Measurements from ENCODE around the gene AUTS2. TPM values are rescaled to one million over a fixed set of nuclear protein-coding genes. Genes with fewer than 3 reads are reported as not detected.

Gene AUTS2
- total RNA-seq, 1 experiment from 2014 or later, result 256 TPM

DNA sequence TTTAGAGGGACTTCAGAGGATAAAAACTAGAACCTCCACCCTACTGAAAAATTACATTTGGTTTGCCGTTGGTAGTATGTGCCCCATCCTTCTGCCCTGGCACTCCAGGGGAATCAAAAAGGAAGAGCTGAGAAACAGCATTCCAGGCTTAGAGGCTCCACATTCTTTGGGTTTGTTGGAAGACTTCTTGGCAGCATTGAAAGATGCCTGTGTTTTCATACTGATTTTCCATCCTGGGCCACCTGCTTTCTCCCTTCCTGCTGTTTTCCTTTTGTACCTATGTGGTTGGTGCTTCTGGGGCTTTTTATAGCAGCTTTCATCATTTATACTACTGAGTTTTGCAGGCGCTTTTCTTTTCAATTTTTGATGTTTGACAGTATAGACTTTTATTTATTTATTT is 61.7 kb downstream of the AUTS2 start:
- Histone ChIP-seq H4K91ac (ENCODE audit: insufficient read length, low read depth, low read length) (no peak overlapping the region), H3K14ac (ENCODE audit: insufficient read depth, low read length) (no peak overlapping the region), H3K56ac (ENCODE audit: insufficient read length, low read depth, low read length) (no peak overlapping the region), H2BK15ac (ENCODE audit: low read depth, low read length) (no peak overlapping the region), H3K4ac (ENCODE audit: low read depth, low read length) (no peak overlapping the region), H3K23ac (ENCODE audit: insufficient read length, low read depth, low read length) (no peak overlapping the region), H3K9ac (ENCODE audit: extremely low read depth, insufficient read length, low read length) (no peak overlapping the region), H3K23me2 (ENCODE audit: insufficient read length, low read depth, low read length, poor library complexity, severe bottlenecking) (no peaks in the 10 kb centered on the region), H3K79me2 (ENCODE audit: insufficient read depth, low read length) (no peaks in the 10 kb centered on the region), H3K27me3 (ENCODE audit: insufficient read depth, low read length) (no peaks in the 10 kb centered on the region), H2BK120ac (ENCODE audit: low read depth, low read length, poor library complexity, severe bottlenecking) (no peak overlapping the region), H3K27ac (ENCODE audit: insufficient read length, low read depth, low read length) (no peak overlapping the region), H3K9me3 (ENCODE audit: control insufficient read depth, low read depth, low read length) (no peaks in the 10 kb centered on the region), H4K5ac (ENCODE audit: insufficient read length, low read depth, low read length) (no peak overlapping the region), H4K20me1 (ENCODE audit: control insufficient read depth, insufficient read depth, insufficient read length) (no peaks in the 10 kb centered on the region), H3K4me2 (ENCODE audit: insufficient read depth, insufficient read length, low read length) (no peak overlapping the region), H3K79me1 (ENCODE audit: insufficient read depth, low read depth, low read length, poor library complexity, severe bottlenecking) (no peaks in the 10 kb centered on the region), H4K8ac (replicated peaks; ENCODE audit: insufficient read length, low read depth, low read length) (no peak overlapping the region), H3K18ac (ENCODE audit: insufficient read length, low read depth, low read length) (no peak overlapping the region), H3T11ph (ENCODE audit: low read length) (no peak overlapping the region), H2BK12ac (ENCODE audit: insufficient read length, low read depth, low read length) (no peak overlapping the region), H2AFZ (ENCODE audit: low read length) (no peak overlapping the region), H2BK20ac (ENCODE audit: low read depth, low read length, poor library complexity, severe bottlenecking) (no peak overlapping the region), H3K4me1 (ENCODE audit: insufficient read depth, low read length) (peaks cover 7% of the 10 kb centered on the region; the same call in 1 of the 2 replicates), H2BK5ac (ENCODE audit: insufficient read length, low read length) (no peak overlapping the region), H2AK5ac (ENCODE audit: insufficient read length, low read length) (no peak overlapping the region)
- Mint-ChIP-seq H3K36me3 (ENCODE audit: insufficient read depth in 1 of 3, low read depth in 3 of 3) (no peaks in the 10 kb centered on the region), H3K27me3 (ENCODE audit: low read depth) (no peaks in the 10 kb centered on the region), H3K9me3 (no peaks in the 10 kb centered on the region), H3K27ac (peak overlapping the region; percentile 36 to 59 (median 56); a peak in 4 of 7 replicates), H3K4me3 (no peak overlapping the region; a peak in 1 of 5 replicates), H3K4me1 (peaks cover 31 to 40% of the 10 kb centered on the region in 2 experiments)
- DNase-seq, result peak; percentile 37
- TF ChIP-seq, protein P1, sequence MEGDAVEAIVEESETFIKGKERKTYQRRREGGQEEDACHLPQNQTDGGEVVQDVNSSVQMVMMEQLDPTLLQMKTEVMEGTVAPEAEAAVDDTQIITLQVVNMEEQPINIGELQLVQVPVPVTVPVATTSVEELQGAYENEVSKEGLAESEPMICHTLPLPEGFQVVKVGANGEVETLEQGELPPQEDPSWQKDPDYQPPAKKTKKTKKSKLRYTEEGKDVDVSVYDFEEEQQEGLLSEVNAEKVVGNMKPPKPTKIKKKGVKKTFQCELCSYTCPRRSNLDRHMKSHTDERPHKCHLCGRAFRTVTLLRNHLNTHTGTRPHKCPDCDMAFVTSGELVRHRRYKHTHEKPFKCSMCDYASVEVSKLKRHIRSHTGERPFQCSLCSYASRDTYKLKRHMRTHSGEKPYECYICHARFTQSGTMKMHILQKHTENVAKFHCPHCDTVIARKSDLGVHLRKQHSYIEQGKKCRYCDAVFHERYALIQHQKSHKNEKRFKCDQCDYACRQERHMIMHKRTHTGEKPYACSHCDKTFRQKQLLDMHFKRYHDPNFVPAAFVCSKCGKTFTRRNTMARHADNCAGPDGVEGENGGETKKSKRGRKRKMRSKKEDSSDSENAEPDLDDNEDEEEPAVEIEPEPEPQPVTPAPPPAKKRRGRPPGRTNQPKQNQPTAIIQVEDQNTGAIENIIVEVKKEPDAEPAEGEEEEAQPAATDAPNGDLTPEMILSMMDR (conservative IDR thresholded peaks at IDR 0.05), result no peak
- WGBS (ENCODE audit: extremely low coverage, insufficient read length, low lambda C conversion rate), result no CpG with 5 or more reads among the region's 2 CpGs

Measured in H9 (cell line).